HUDEP-2 (cell line): Measurements from ENCODE around the gene CLIC3.
A peak's percentile ranks its signal among the peaks of the same experiment; 100 is the strongest.
"Not testable (repeated sequence)": the region's sequence is repeated elsewhere in the genome, so short reads cannot be mapped to it uniquely, and the experiment has no call there.

ENCODE experiments used
- DNase-seq, 76 experiments: peaks; one replicate each; lab custom pipeline; 2025; ENCODE audit not compliant: unreplicated experiment in 76 of 76; lab: John Stamatoyannopoulos, UW

Gene CLIC3, protein sequence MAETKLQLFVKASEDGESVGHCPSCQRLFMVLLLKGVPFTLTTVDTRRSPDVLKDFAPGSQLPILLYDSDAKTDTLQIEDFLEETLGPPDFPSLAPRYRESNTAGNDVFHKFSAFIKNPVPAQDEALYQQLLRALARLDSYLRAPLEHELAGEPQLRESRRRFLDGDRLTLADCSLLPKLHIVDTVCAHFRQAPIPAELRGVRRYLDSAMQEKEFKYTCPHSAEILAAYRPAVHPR

DNA sequence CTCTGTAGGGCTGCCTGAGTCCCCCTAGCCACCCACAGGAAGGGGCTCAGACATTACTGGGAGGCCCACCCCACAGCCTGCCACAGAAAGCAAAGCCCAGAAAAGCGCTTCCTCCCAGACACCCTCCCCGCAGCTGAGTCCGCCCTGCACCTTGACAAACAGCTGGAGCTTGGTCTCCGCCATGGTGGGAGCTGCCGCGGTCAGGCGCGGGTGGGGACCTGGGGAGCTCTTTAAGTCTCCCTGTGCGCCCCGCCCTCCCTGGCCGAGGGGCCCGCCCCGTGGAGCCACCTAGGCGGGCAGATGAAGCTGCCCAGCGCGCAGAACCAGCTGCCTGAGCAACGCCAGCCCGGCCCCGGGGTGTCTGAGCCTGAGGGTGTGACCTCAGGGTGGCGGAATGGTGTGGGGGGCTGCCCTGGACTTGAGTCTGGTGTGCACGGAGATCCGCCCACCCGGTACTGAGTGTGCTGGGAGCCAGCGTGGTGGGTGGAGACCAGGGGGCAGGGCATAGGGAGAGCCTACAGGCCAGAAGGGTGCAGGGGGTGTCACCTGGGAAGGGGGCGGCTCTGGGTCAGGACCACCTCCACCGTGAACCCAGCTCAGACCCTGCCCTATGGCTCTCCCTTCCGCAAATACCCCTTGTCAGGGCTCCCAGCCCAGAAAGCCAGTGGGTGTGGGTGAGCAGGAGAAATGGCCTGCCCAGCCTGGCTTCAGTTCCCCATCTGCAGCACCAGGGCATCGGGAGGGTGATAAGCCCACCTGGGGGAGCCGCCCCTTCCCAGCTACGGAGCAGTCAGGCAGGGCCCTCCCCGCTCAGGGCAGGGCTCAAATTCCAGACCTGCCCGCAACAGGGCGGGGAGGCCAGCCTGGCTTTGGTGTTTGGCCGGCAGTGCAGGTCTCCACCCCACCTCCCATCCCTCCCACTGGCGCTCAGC is at the start of gene CLIC3:
TSS of gene CLIC3 (minus strand) at position 208 of the 932 bp plus-strand sequence. CDS start at position 183, 25 bp downstream.
- peak in 40 of 76 experiments; percentile 10 to 56 (median 30) for DNase-seq

DNA sequence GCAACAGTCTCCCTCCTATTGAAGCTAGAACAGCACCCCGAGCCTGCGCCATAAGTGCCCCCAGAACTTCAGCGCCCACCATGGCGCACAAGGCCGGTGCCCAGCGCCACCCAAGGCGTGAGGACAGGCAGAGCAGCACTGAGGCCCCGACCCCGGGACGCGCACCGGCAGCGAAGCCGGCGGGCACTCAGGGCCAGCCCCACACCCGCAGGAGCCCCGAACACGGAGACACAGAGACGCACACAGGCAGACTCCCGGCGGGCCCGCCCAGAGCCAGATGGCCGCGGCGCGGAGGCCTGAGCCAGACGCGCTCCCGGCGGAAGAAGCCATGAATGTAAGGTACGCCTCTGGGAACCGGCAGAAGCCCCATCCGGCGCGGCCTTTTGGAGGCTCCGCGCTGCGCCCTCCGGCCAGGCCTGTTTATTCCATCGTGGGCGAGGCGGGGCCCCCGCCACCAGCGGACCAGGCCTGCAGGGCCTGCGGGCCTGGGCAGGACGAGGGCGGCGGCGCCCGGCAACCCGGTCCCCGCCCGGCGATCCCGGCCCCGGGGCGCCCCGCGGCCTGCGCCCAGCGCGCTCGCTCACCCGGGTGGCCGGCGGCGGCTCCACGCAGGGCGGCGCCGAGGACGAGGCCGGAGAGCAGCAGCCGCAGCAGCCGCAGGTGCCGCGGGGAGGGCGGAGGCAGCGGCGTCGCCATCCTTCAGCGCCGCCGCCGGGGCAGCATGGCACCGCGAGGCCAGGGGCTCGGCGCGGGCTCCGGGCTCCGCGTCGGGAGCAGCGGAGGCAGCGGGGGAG is 49.1 kb upstream of the CLIC3 start:
- DNase-seq, result no peak

DNA sequence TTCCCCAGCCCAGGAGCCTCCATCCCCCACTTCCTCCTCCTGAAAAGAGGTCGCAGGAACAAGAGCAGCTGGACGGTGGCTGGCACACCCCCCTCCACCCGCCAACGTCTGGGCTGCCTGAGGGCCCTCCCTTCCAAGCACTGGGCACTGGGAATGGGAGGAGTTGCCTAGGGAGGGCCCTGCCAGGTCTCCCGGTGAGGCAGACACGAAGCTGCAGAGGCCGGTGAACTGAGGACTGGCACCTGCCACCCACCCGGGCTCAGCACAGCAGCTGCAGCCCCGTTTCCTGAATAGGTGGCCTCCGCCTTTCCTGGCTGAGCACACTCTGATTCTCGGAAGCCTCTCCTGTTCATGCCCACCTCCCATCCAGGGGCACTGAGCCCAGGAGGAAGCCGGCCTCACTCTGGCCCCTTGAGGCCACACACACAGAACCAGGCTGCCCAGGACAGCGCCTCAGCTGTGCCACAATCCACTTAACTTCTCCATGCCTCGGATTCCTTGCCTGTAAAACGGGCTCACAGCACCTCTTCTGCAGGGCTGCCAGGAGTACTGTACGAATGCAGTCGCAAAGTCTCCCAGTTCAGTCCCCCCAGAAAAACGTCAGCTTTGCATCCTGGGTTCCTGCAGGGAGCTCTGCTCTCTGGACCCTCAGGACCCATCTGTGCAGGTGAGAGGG is 48.3 kb upstream of the CLIC3 start:
- DNase-seq, result no peak

DNA sequence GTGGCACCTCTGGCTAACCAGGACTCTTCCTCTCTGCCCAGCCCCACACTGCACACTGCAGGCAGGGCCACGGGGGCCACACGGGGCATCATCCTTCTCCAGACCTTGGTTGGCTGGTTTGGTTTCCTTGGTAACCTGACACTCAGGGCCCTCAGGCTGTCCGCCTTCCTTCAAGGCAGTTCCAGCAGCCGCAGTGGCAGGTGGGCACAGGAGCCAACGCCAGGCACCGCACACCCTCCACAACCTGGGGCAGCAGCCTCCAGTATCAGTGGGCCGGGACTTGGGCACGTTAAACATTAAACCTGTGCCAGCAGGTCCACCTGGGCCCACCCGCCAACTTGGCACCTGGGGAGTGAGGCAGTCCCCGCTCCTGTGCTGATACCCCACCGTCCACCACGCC is 47.7 kb upstream of the CLIC3 start:
- no peak for DNase-seq

DNA sequence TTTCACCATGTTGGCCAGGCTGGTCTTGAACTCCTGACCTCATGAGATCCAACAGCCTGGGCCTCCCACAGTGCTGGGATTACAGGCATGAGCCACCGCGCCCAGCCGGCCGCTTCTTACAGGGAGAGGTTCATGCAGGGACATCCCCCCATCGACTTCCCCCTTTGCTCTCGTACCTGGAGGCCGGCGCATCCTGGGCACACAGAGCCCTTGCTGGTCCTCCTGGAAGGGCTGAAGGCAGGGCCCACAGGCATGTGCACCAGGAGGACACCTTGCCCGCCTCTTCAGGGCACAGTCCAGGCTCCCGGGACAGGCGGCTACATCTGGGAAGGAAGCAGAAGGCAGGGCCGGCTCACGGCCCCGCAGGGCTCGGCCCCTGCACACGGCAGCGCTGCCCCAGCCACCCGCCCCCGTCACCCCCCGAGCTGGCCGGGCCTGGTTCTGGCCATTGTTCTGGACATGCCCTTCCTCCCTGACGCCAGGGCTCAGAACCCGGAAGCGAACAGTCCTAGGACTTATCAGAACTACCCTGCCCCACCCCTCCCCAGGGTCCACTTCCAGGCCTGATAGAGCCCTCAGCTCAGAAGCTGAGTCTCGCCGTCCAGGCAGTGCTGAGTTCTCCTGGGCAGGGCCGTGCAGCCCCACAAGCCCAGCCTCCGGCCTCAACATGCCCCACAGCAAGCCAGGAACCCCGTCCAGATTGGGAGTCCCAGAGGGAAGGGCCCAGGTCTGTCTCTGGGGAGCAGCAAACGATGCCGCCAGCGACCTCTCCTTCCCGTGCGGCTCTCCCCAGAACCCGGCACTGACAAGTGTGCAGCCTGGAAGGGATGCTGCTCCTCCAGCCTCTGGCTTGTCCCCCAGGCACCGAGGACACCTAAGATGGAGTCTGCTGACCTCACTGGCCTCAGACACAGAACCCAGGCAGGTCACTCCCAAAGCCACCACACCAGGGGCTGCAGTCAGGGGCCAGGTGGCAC is 46.7 kb upstream of the CLIC3 start:
- no peak for DNase-seq

DNA sequence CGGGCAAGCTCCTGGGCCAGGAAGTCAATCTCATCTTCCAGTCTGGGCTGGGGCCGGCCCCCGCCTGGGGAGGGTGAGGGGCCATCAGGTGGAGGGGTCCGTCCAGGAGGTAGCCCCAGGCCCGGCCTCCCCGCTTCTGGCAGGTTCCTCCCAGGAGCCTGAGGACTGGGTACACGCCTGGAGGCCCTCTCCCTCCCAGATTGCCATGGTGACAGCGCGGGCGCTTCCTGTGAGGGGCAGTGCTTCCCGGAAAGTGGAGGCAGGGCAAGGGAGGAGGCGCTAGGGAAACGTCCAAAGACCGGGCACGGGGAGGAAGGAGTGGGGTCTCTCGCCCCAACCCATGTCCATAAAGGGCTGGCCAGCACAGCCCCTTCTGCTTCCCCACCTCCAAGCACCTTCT is 44.8 kb upstream of the CLIC3 start:
- DNase-seq, result no peak

DNA sequence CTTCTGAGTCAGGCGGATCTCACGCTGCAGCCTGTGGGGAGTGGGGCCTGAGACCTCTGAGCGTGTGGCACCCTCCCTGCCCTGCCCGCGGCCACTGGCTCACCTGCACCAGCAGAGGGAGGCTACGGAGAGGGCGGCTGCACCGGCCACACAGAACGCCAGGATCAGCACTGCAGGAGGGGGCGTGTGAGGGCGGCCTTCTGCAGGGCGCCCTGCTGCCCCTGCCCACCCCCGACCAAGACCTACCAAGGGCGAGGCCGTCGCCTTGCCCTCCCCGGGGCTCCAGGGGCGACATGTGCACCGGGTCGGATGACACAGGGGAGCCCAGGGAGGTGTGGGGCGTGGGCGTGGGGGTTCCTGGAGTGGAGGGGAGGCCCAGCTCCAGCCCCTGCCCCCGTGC is 44.2 kb upstream of the CLIC3 start:
- DNase-seq, result no peak

DNA sequence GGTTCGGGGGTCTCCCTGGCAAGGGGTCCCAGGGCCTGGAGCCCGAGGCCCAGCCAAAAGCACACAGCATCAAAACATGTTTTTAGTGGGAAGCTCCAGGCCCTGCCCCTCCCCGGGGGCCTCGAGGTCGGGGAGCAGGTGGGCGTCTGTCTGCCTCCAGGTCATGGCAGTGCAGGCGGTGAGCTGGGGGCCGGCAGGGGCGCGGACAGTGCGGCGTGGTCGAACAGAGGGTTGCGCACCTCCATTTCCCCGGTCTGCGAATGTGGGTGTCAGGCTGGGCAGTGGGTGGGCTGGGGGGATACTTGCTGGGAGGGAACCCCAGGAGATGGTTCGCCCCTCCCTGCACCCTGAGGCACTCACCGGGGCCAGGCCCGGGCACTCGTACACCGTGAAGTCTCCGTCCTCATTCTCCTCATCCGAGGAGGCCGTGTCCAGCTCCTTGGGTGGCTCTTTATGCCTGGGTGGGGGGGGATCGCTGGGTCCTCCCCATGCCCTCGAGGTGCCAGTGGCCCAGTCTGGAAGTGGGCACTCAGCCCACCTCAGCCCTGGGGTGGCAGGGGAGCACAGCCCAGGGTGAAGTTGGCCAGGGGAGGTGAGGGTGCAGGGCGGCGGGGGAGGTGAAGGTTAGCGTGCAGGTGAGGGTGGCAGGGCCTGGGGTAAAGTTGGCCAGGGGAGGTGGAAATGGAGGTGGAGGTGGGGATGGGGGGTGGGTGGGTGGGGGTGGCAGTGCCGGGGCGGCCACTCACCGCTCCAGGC is 43.4 kb upstream of the CLIC3 start:
- no peak for DNase-seq

DNA sequence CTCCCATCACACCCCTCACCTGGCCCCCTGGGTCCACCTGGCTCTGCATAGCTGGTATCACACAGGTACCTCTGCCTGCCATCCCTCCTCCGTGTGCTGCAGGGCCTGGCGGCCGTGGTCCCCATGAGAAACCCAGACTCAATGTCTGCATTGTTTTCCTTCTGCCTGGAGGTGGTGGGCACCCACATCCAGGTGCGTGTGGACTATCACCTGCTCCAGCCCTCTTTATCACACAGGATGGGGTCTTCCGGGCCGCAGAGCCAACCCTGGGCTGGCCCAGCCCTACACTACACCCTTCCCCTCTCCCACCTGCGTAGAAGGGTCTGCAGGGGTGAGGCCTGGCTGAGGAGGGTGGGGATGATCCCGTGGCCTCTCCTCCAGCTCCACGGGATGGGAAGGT is 42.5 kb upstream of the CLIC3 start:
- DNase-seq, result no peak

DNA sequence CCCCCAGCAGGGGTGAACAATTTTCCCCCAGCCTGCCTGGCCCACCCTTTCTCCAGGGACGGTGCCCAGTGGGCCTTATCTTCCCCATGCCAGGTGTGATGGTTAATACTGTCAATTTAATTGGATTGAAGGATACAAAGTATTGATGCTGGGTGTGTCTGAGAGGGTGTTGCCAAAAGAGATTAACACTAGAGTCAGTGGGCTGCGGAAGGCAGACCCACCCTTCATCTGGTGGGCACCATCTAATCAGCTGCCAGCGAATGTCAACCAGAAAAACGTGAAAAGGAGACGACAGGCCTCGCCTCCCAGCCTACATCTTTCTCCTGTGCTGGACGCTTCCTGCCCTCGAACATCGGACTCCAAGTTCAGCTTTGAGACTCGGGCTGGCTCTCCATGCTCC is 41.1 kb upstream of the CLIC3 start:
- DNase-seq, result no peak

DNA sequence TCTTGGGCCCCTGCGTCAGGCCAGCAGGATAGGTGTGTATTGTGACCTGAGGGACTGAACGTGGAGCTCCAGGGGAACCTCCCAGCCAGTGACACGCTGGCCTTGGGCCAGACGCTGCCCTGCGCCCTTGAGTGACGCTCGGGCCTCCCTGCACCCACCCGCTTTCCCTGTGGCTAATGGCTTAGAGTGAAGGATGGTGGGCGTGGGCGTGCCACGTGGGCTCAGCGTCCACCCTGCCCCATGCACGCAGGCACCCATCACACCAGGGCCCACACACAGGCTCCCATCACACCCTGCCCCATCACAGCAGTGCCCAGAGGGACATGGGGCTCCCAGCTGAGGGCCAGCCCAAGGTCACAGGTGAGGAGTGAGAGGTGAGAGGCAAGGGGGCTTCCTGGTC is 40.7 kb upstream of the CLIC3 start:
- no peak for DNase-seq

DNA sequence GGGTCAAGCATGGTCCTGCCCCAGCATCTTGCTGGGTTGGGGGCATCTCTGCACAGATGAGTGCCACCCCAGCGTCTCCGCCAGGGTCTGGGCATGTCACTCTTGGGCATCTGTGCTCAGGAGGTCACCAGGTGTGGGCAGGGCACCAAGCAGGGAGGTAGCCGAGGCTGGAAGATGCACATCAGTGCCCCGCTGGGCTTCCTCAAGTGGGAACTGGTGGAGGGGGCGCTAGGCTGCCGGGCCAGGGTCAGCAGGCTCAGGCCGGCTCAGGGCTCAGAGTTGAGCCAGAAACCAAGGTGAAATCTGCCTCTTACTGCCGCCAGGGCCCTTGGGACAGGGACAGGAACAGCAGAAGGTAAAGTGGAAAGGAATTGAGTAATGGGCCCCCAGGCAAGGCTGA is 39.6 kb upstream of the CLIC3 start:
- no peak for DNase-seq

DNA sequence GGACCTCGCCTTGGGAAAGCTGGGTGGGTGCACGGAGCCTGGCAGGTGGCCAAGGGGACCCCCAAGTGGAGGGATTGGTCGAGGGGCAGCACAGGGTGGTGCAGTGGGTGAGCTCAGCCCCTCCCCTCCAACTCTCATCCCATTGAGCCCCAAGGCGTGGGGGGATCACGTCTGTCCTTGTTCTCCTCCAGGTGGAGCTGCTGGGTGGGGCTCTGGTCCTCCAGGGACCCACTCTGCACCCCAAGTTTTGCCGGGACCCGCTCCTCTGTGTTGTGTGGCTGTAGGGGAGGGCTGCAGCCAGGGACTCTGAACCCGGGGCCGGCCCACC is 39.1 kb upstream of the CLIC3 start:
- DNase-seq, result no peak

DNA sequence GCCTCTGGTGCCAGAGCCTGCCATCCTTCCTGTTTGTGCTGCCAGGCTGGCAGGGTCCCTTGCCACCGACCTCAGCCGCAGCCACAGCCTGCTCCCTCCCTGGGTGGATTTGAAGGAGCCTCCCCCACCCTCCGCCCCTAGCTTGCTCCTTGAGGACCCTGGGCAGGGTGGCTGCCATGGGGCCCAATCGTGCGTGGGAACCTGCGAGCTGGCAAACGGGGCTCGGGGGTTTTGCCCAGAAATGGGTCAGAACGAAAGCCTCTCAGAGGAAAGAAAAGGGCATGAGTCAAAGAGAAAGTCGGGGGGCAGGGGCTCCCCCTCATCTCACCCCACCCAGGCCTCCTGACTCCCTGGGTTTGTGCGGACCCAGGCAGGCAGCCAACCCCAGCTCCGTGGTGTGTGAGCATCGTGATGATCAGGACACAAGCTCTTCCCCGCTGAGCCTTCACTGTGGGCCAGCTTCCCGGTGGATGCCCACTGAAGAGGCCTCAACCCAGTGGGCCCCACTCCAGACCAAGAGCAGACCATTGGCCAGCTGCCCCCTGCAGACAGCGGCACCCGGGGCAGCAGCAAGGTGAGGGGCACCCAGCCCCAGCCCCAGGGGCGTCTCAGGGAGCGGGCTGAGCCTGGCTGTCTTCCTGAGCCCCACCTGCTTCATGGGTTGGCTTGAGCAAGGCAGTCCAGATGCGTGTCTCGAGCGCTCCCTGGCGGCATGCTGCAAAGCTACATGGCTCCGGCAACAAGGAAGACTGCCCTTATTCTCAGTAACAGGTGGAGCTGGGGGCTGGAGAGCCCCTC is 38.5 kb upstream of the CLIC3 start:
- DNase-seq, result peak in 71 of 76 experiments; percentile 4 to 80 (median 61)

DNA sequence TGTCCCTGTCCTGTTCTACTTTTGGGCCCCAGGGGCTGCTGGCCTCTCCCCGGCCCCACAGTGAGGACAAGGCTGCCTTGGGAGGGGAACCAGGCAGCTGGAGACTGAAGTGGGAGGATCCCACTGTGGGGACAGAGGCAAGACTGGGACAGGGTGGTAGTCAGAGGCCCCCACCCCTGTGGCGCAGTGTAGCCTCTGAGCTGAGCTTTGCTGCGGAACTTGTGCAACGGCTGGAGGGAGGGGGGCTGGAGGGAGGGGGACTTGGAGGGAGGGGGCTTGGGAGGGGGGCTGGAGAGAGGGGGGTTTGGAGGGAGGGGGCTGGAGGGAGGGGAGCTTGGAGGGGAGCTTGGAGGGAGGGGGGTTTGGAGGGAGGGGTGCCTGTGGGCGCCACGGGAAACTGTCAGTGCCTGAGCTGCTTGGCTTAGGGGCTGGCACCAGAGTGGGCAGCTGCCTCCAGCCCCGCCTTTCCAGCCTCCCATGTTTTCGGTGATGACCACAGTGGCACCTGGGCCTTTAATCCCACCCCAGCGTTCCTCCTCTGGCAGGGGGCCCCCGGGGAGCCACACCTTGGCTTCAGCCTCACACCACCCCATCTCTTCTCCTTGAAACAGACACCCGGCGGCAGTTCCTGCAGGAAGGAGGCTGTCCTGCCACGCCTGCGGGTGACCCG is 37.8 kb upstream of the CLIC3 start:
- DNase-seq, result no peak

DNA sequence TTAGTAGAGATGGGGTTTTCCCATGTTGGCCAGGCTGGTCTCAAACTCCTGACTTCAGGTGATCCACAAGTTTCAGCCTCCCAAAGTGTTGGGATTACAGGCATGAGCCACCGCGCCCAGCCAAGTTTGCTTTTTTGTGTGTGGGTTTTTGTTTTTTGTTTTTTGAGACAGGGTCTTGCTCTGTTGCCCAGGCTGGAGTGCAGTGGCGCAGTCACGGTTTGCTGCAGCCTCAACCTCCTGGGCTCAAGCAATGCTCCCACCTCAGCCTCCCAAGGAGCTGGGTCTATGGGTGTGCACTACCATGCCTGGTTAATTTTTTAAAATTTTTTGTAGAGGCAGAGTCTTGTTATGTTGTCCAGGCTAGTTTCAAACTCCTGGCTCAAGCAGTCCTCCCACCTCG is 37.1 kb upstream of the CLIC3 start:
- DNase-seq, result not testable (repeated sequence)

DNA sequence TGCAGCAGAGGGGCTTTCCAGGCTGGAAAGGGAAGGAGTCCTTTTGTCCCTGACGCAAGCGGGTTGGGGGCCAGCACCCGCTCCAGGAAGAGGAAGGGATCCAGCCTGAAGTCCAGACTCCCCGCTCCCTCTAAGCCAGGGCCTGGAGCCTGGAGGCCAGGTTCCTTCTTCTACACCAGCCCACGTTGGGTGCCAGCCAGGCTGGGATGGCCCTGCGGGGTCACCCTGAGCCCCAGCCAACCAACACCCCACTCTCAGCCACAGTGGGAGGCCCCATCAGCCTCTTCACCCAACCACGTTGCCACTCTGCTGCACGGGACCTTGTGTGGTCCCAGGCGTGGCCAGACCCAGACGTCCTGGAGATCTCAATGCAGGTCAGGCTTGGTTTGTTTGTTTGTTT is 36.5 kb upstream of the CLIC3 start:
- DNase-seq, result no peak
